Activated CD8-positive, alpha-beta memory T cell treated with anti-CD3 and anti-CD28 coated beads, Interleukin-2, amount 50 U/mL, for 4 hours (primary cell): ENCODE data around the gene DNMT3A.
"Not testable (repeated sequence)": the region's sequence is repeated elsewhere in the genome, so short reads cannot be mapped to it uniquely, and the experiment has no call there.

Source experiments
- DNase-seq: peaks from one replicate; pipeline ENCODE4 v3.0.0-alpha.2; 2020

The DNMT3A gene

DNA sequence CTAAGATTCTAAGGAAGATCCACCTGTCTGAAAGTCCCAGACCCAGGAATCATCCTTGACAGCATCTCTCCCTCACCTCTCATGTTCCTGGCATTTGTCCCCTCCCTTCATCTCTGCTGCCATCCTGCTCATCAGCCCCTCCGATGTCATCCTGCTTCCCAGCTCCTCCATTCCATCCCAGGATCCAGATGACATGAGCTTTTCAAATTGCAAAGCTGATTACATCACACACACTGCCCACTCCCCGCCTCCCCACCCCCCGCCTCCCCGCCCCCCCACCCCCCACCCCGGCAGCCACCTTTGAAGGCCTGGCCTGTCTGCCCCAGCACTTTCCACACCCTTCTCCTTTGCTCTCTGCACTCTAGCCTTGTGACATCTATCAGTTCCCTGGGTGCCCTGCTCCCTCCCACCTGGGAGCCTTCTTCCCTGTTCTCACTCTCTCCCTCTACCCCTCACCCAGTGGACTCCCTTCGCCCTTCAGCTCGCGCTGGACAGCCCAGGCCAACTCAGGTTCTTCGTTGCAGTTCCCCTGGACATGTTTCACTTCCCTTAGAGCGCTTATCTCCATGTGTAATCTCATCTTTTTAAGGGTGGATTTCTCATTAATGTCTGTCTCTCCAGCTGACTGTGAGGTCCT, 61.6 kb downstream of the DNMT3A start:
- DNase-seq: no peak

DNA sequence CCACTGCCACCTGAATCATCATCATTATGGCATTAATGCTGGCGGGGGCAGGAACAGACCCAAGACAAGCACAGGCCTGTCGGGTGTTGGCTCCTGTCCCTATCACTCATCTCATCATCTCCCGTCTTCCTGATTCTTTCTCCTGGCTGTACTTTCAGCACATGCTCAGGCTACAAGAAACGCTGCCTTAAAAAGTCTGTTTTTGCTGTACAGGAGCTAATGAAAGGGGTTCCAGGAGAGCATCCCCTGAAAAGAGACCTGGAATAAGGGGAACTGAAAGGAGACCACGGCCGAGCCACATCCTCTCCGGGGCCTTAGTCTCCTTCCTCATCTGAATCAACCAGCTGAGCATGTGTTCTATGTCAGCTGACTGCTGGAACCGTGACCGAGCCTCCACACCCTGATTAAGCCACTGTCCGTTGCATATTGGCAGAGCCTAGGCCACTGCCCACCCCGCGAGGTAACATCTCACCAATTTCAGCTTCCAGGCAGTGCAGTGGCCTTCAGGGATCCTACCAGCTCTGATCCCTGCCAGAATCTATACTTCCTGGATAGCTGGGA, 62.6 kb downstream of the DNMT3A start:
- no peak for DNase-seq

DNA sequence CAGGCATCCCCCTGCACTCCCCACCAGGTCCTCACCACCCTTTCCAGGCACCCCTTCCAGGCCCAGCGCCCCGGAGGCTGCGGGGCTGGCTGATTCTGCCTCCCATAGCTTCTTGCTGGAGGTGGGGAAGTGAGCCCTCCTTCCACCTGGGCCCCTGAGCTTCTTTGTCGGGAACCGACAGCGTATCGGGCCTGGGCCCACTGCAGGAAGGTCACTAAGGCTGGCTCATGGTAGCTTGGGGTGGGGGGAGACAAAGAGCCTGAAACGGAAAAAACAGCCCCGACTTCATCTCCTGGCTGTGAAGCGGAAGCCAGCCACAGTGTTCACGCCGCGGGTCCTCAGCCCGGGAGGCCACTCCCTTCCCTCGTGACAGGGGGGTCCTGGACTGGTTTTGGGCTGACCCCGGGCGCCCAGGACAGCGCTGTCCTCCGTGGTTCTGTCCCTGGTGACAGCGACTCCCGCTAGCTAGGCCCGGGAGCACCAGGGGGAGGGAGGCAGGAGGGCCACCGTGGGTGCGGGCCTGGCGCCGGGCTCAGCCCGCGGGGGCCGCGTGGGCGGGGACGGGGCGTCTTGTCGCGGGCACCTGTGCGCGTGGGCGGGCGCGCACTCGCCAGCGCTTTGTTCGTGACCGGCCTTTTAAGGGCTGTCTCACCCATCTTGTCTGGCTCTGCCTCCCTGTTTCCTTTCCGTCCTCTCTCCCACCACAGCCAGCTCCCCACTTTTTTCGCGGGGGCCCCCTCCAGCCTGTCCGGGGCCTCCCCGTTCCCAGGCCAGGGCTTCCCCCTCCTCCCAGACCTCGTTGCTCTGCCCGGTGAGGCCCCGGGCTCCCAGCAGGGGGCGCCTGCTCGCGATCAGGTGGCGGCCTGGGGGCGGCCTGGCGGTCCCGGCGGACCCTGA, 64.9 kb downstream of the DNMT3A start:
- peak; percentile 78 for DNase-seq

DNA sequence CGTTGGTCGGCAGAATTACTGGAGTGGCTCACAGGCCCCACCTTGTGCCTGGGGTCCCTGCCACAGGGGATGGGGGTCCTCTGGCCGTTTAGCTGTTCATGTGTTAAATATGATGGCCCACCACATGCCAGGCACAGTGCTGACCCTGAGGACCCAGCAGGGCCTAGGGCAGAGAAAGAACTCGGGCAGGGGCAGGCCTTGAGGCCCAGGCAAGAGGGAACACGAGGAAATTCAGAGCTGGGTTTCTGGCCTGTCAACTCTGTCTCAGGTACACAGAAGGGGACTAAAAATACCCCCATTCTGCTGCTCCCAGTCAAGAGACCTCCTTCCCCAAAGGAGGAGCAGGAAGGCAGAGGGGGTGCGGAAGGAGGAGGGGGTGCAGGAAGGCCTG, 66.2 kb downstream of the DNMT3A start:
- DNase-seq: no peak

DNA sequence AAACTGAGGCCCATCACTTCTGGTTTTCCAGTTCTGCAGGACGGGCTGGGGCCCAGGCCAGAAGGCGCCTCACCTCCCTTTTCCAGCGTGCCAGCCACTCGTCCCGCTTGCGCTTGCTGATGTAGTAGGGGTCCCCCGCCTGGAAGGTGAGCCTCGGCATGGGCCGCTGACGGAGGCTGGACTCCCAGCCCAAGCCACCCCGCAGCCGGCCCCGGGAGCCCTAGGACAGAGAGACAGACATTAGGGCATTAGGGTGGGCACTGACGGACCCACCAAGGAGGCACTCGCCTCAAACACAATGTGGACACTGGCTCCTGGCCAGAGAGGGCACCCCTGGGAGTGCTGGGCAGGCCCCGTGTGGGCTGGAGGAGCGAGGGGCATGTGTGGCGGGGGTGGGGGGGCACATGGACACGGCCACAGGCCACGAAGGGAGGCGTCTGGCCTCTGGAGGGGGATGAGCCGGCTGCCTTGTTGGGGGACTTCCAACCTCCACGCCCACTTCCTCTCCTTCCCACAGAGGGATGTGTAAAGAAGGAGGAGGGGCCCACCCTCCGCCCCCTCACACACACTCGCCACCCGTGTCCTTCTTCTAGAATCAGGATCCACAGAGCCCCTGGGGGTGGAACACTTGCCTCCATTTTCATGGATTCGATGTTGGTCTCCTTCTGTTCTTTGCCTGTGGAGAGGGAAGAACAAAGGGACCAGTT, 66.7 kb downstream of the DNMT3A start:
- peak; percentile 68 for DNase-seq

DNA sequence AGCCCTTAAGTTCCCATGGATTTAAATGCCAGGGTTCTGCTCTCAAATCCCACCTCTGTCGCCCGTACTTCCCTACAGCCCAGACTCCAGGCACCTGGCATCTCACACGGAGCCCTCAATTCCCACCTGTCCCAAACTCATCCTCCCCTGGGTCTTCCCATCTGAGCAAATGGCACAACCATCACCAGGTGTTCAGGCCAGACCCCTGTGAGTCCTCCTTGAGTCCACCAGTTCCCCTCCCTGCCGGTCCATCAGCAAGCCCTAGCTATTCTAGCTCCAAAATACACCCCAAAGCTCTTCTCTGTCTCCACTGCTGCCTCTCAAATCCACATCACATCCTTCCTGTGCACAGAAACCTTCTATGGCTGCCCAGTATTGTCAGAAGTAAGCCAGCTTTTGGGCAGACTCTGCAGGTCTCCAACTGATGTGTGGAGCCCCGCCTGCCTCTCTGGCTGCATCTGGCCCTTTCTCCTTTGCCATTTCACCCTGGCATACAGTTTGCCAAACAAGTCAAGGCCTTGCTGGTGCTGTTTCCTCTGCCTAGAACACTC, 67.7 kb downstream of the DNMT3A start:
- no peak for DNase-seq

DNA sequence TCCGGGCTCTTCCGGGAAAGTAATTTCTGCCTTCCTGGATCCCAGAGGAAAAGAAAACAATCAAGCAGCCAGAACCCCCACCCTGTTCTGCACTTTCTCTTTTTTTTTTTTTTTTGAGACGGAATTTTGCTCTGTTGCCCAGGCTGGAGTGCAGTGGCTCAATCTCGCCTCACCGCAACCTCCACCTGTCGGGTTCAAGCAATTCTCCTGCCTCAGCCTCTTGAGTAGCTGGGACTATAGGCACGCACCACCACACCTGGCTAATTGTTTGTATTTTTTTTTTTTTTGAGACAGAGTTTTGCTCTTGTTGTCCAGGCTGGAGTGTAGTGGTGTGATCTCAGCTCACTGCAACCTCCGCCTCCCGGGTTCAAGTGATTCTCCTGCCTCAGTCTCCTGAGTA, 69.0 kb downstream of the DNMT3A start:
- DNase-seq: not testable (repeated sequence)

DNA sequence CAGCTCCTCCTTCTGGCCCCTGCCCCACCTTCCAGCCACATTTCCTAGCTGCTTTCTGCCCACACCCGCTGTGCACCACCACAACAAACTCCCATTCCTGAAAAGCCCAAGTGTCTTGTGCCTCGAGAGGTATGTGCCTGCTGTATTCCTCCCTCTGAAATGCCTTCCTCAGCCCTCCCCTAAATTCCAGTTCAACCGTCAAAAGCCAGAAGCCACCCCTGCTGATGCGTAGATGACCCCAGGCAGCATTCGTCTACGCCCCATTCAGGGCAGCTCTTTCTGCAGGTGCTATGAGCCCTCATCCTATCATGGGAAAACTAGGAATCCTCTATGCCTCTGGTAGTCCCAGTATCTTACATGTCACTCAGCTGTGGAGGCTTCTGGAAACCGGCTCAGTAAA, 71.7 kb downstream of the DNMT3A start:
- no peak for DNase-seq

DNA sequence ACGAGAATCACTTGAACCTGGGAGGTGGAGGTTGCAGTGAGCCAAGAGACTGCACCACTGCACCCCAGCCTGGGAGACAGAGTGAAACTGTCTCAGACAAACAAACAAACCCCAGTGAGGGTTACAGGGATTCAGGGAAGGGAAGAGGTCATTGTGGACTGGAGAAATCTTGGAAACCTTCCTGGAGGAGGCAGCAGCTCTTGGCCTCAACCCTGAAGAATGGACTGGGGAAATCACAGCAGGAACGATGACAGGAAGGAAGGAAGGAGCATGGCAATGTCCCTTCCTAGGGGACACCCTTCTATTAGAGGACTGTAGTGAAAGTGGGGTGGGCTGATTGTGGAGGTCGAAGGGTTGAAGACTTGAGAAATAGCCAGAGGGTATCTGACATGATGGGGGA, 72.5 kb downstream of the DNMT3A start:
- DNase-seq: no peak

DNA sequence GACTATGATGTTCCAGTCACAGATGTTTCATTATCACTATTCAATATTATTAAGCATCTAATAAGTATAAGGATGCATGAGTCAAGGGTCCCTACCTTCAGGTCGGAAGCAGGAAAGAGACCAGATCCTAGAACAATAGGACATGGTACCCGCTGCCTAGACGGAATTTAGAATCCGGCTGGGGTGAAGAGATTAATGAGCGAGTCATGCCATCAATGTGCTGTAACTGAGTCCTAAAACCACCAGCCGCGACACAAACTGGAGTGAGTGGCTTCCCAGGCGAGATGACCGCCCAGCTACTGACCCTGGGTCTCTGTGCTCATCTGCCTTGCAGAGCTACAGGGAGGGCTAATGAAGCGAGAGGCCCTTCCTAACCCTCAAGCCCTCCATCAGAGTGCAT, 73.6 kb downstream of the DNMT3A start:
- DNase-seq: no peak

DNA sequence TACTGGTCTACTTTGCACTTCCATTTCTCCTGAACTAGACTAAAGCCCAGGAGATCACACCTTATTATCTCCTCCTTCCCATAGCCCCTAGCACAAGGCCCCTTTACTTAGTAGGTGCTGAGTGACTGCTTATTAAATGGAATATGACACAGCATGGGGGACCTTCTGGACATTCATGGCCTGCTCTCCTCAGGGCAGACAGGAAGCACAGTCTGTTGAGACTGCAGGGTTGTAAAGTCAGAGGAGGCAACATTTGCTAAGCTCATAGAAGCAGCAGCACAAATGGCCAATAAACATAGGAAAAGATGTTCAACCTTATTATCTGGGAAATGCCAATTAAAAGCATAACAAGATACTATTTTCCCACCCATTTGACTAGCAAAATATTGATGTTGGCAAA, 75.3 kb downstream of the DNMT3A start:
- no peak for DNase-seq

DNA sequence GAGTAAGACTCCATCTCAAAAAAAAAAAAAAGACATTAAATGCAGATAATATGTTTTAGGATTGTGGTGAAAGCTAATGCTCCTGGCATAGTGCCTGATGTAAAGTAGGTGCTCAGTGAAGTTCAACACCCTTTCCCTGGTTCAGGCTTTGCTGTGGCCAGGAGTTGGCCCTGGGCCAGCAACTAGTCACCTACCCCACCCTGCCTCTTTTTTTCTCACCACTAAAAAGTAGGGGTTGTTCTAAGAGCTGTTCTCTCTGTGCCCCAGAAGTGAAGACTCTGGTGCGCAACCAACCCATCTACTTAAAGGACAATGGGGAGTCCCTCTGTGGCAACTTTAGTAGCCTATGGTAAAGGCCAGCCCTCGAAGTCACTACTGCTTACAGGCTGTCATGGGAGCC, 75.9 kb downstream of the DNMT3A start:
- DNase-seq: peak; percentile 50

DNA sequence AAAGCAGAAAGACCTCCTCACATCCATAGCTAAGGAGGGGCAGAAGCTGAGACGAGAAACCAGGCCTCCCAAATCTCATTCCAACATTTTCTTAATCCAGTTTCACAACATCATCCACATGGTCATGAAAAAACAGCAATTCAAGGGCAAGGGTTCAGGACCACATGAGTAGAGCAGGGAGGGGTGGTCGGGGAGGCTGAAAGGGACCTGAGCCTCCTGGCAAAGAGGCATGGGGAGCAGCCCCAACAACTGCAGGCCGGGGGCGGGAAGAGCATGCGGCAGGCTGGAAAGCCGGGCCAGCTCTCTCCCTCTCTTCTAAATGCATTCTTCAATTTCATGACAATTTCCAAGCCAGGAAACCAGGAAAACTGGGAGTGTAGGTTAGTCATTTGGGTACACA, 76.7 kb downstream of the DNMT3A start:
- DNase-seq: no peak

DNA sequence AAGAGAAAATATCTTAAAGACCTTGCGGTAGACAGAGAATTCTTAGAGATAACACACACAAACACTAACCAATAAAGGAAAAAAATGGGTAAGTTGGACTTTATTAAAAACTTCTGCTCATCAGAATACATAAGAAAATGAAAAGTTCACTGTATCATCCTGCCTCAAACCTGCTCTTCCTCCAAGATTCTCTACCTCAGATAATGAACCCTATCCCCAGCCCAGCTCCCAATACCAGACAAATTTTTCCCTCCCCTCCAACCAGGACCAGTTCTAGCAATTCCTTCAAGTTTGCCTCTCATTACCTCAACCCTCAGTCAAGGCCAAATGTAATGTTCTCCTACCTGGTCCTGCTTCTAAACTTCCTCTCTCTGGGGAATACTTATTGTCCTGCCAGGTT, 79.4 kb downstream of the DNMT3A start:
- DNase-seq: no peak

DNA sequence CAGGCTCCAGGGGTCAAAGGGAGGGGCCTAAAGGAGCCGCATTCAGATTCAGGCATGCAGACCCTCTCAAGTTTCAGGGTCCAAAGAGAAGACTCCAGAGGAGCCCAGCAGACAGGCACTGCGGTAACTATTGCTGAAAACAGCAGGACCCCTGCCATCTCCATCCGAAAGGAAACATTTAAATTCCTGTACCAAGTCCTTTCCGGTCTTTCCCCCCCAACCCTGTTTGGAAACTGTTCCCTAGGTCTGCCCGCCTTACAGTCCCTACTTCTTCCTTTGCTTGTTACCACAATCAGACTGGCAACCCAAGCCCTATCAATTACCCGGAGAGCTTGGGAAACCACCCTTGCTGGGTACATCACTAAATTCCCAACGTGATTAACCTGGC, 82.0 kb downstream of the DNMT3A start:
- DNase-seq: no peak

DNA sequence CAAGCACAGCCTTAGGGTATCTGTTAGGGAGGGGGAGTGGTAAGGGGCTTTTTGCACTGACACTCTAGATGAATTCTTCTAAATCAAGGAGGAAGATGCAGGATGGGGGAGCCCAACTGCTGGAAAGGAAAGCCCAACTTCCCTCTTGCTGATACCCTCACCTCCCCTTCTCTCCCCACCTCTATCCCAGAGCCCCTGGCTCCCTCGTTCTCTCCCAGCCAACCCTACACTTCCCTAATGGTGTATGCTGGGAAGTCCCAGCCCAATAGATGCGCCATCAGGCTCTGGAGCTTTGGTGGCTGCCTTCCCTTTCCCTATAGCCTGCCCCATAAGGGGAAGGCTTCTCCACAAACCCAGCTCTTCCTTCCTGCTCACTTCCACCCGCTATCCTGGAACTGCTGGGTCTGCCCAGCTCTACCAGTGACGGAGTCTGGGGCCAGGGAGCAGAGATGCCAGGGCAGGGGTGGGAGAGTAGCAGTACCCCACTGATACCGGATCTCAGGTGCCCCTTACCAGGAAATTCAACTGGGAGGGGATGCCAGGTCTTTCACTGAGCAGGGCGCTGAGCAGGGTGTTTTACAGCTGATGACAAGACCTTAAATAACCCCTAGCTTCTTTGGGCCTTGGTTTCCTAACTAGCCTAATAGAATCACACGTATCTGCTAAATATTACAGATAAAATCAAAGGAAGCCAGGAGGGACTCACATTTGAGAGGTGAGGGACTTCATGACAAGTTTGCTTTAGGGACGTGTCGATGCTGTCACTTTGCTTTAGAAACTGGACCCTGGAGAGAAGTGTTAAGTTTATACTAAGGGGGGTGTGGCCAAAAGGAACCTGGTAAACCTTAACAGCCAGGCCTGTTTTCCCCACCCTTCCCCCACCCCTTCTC, 82.6 kb downstream of the DNMT3A start:
- DNase-seq: no peak

DNA sequence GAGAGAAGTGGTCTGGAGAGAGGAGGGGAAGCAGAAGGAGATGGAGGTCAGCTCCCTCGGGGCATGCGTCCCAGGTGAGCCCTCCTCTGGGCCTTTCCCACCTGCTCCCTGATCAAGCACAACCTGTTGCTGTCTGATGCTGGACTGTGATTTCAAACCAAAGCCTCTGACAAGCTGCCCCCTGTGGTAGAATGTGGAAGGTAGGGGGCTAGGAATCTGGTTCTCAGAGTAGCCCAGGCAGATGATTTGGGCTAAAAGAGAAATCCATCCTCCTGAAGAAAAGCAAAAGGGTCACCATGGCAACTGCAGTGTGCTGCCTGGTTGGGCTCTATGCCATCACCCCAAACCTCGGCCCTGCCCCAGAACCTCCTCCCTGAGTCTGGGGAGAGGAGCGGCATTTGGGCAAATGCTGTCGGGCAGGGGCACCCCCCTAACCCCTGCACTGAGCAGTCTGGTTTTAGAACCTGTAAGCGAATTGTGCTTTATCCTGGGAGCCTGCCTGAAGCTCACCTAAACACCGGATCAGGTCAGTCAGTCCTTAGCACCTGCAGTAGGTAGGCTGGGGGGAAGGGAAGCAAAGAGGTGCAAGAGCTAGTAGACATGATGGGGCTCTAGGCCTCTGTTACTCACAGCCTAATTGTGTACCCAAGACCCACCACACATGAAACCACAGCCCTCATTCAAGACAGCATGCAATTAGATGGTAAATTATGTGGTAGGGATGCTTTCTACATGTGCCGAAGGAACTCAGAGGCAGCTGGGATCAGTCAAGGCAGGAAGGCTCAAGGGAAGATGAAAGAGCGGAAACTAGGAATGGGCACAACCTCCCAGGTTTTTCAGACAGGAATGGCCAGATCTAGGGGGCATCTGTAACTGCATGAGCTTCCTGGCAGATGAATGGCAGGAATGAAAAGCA, 83.5 kb downstream of the DNMT3A start:
- DNase-seq: no peak

DNA sequence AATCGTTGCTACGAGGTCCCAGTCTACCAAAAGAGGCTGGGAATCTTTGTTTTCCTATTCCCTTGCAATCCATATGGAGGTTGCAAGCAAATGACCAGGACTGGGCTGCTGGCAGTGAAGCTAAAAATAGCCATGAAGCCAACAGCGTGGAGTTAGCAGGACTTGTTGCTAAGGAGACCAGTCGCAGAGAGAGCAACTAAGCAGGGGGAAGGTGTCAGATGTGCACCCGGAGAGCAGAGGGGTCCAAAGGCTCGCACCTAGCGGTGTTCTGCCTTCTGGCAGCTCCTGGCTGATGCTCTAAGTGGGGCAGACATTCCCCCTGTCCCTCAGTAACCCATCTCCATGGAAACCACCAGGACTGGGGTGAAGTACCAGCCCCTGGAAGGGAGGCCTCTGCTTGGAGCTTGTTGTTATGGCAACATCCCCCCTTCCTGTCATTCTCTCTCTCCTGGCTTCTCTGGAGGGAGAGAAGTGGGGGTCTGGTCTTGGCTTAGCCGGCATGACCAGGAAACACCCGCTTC, 84.6 kb downstream of the DNMT3A start:
- no peak for DNase-seq

DNA sequence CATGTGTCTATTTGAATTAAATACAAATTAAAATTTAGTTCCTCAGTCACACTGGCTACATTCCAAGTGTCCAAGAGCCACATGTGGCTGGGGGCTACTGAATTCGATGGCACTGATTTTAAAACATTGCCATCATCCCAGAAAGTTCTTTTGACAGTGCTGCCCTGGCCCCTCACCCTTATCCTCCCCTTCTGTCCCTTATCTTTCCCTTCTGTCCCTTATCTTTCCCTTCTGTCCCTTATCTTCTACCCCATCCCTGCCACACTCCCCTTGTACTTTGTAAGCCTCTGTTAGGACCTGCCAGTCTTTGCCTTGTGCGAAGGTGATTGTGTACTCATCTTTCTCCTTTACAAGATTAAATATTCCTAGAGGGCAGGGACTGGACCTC, 85.2 kb downstream of the DNMT3A start:
- DNase-seq: no peak

DNA sequence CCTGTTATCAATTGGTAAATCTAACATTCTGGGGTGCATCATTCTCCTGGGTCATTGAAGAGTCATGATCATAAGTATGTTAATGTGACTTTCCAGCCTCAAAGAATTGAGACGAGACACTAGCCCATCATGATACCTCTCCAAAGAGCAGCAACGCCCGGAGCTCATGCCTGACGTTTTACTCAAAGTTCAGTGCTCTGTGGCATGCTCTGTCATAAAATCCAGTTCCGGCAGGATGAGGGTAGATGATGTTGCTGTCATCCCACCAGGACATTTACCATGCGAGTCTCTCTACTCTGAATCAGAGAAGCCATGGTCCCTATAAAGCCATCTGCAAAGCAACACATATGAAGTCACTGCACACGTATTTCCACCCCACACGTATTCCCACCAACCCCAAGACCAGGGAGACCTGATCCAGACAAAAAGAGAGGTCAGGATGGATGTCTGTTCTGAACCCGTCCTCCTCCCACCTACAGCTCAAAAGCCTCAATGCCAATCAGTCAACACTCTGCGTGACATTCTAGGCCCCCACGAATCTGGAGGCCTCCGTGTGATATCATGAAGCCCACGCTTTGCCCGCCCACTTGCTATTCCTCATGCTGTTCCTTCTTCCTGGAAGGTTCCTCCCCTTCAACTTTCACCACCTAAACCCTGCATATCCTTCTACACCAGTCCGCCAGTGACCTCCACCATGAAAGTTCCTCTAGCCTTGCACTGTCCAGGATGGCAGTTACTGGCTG, 85.8 kb downstream of the DNMT3A start:
- DNase-seq: no peak
